ENCODE measurements around the gene ARMC6.
A peak's percentile ranks its signal among the peaks of the same experiment; 100 is the strongest.

The ARMC6 gene

DNA sequence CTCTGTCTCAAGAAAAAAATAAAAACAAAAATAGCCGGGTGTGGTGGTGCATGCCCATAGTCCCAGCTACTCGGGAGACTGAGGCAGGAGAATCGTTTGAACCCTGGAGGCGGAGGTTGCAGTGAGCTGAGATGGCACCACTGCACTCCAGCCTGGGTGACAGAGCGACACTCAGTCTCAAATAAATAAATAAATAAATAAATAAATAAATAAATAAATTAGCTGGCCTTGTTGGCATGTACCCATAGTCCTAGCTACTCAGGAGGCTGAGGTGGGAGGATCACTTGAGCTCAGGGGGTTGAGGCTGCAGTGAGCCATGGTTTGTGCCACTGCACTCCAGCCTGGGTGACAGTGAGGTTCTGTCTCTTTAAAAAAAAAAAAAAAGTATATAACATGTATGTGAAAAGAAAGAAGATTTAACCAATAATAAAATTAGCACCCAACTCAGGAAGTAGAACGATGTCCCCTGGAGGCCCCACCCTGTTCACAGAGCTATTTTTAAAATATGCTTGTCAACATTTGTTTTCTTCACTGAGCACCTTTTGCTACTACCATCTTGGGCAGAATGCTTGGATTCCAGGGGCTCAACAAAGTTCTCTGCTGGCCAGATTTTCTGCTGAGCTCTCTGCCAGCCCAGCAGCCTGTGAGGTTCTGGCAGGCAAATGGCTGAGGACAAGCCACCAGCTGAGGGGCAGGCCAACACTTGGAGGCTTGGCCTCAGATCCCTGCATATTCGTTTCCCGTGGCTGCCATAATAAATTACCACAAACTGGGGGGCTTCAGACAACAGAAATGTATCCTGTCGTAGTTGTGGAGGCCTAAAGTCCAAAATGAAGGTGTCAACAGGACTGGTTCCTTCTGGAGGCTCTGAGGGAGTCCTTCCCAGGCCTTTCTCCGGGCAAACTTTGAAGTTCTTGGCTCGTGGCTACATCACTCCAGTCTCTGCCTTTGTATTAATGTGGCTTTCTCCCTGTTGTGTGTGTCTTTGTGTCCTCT, 35.6 kb downstream of the ARMC6 start:
- Histone ChIP-seq H3K4me3 (ENCODE audit: low read length in 2 of 2) (no peak overlapping the region), H3K9me3 (ENCODE audit: control insufficient read depth in 2 of 2, low read length in 2 of 2) (no peaks in the 10 kb centered on the region), H3K4me1 (ENCODE audit: control insufficient read depth in 2 of 2, insufficient read depth in 2 of 2, low read length in 2 of 2) (peaks cover 12 to 24% of the 10 kb centered on the region in 2 donors), H3K27me3 (ENCODE audit: control insufficient read depth in 2 of 2, insufficient read depth in 2 of 2, low read length in 2 of 2) (no peaks in the 10 kb centered on the region), H3K27ac (ENCODE audit: low read depth in 2 of 2, low read length in 2 of 2) (peak overlapping the region in 1 of 2 donors; percentile 48), H3K9ac (ENCODE audit: low read depth in 1 of 2, low read length in 2 of 2) (no peak overlapping the region), H3K36me3 (ENCODE audit: control insufficient read depth in 2 of 2, insufficient read depth in 2 of 2, low read length in 2 of 2) (no peaks in the 10 kb centered on the region)

DNA sequence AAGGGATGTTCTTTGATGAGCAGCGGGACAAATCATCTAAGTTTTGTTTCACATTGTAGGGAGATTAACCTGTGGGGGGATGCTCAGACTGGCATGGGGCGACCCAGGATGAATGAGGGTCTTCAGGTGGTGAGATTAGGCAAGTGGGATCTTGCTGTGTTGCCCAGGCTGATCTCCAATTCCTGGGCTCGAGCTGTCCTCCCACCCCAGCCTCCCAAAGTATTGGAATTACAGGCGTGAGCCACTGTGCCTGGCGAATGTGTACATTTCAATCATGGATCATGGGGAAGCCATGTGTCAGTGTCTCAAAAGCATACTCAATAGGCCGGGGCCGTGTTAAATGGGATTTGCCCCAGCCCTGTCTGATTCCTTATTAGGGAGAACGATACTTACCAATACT, 38.5 kb downstream of the ARMC6 start:
- Histone ChIP-seq H3K9ac (ENCODE audit: low read depth in 1 of 2, low read length in 2 of 2) (no peak overlapping the region), H3K27ac (ENCODE audit: low read depth in 2 of 2, low read length in 2 of 2) (no peak overlapping the region), H3K36me3 (ENCODE audit: control insufficient read depth in 2 of 2, insufficient read depth in 2 of 2, low read length in 2 of 2) (no peaks in the 10 kb centered on the region), H3K4me3 (ENCODE audit: low read length in 2 of 2) (no peak overlapping the region), H3K27me3 (ENCODE audit: control insufficient read depth in 2 of 2, insufficient read depth in 2 of 2, low read length in 2 of 2) (no peaks in the 10 kb centered on the region), H3K4me1 (ENCODE audit: control insufficient read depth in 2 of 2, insufficient read depth in 2 of 2, low read length in 2 of 2) (peaks cover 0 to 7% of the 10 kb centered on the region in 2 donors), H3K9me3 (ENCODE audit: control insufficient read depth in 2 of 2, low read length in 2 of 2) (no peaks in the 10 kb centered on the region)

DNA sequence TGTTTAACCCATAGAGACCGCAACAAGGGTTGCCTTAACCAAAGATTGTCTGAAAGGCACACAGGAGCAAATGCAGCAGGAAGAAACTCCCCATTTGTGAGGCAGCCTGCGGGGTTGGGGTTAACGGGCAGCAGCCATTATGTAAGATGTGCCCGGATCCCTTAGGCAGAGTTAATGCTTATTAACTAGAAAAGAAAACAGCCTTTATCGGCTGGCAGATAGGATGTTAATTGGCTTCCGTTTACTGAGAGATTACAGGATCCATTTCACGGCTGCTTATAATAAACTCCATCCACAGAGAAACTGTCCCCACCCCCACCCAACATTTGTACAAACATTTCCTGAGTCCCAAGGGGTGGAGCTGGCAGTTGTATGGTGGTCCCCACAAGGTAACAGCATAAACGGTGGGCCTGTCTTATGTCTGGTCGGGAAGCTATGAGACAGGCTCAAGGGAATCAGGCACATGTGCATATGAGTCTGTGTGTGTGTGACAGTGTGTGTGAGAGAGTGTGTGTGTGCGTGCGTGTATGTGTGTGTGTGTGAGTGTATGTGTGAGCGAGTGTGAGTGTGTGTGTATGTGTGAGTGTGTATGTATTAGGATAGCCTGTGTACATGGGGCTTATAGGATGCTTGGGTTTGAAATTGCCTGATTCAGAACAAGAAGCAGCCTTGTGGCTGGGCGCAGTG, 40.9 kb downstream of the ARMC6 start:
- Histone ChIP-seq H3K9ac (ENCODE audit: low read depth in 1 of 2, low read length in 2 of 2) (no peak overlapping the region), H3K9me3 (ENCODE audit: control insufficient read depth in 2 of 2, low read length in 2 of 2) (no peaks in the 10 kb centered on the region), H3K27ac (ENCODE audit: low read depth in 2 of 2, low read length in 2 of 2) (no peak overlapping the region), H3K4me3 (ENCODE audit: low read length in 2 of 2) (no peak overlapping the region), H3K4me1 (ENCODE audit: control insufficient read depth in 2 of 2, insufficient read depth in 2 of 2, low read length in 2 of 2) (peaks cover 0 to under 1% of the 10 kb centered on the region in 2 donors), H3K27me3 (ENCODE audit: control insufficient read depth in 2 of 2, insufficient read depth in 2 of 2, low read length in 2 of 2) (no peaks in the 10 kb centered on the region), H3K36me3 (ENCODE audit: control insufficient read depth in 2 of 2, insufficient read depth in 2 of 2, low read length in 2 of 2) (peaks cover 0 to 4% of the 10 kb centered on the region in 2 donors)

DNA sequence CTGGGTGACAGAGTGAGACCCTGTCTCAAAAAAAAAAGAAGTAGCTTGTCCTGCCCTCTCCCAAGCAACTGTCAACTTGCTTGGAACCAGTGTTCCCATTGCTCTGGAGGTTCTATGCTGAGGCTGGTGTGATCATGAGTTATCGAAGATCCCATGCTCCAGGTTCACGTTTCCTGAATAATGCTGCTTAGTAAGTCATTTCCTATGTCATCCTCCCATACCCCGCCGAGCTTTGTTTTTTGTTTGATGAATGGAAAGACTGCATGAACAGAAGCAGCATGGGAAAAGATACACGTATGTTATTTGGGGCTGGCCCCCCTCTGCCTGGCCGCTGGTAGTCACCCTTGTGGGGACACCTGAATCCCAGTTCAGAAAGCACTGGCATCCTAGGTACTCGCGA, 41.7 kb downstream of the ARMC6 start:
- no peak overlapping the region for H3K27ac ChIP-seq (ENCODE audit: low read depth in 2 of 2, low read length in 2 of 2)
- no peaks in the 10 kb centered on the region for H3K4me1 ChIP-seq (ENCODE audit: control insufficient read depth in 2 of 2, insufficient read depth in 2 of 2, low read length in 2 of 2)
- no peak overlapping the region for H3K4me3 ChIP-seq (ENCODE audit: low read length in 2 of 2)
- no peaks in the 10 kb centered on the region for H3K27me3 ChIP-seq (ENCODE audit: control insufficient read depth in 2 of 2, insufficient read depth in 2 of 2, low read length in 2 of 2)
- peaks cover 0 to 4% of the 10 kb centered on the region in 2 donors for H3K36me3 ChIP-seq (ENCODE audit: control insufficient read depth in 2 of 2, insufficient read depth in 2 of 2, low read length in 2 of 2)
- no peaks in the 10 kb centered on the region for H3K9me3 ChIP-seq (ENCODE audit: control insufficient read depth in 2 of 2, low read length in 2 of 2)
- no peak overlapping the region for H3K9ac ChIP-seq (ENCODE audit: low read depth in 1 of 2, low read length in 2 of 2)

DNA sequence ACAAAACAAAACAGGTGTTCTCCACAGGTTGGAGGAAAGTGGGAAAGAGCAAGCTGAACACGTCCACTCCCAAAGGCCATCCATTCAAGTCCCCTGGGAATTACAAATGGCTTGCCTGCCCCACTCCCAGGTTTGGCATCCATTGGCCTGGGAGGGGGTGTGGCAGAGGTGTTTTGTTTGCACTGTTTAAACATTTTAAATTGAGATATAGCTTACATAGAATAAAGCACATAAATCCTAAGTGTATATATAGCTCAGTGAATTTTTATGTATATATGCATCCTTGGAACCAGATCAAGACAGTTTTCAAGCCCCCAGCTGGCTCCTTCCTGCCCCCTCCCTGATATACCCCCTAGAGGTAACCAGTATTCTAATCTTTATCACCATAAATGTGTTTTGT, 43.1 kb downstream of the ARMC6 start:
- Histone ChIP-seq H3K4me3 (ENCODE audit: low read length in 2 of 2) (no peak overlapping the region), H3K27ac (ENCODE audit: low read depth in 2 of 2, low read length in 2 of 2) (no peak overlapping the region), H3K9me3 (ENCODE audit: control insufficient read depth in 2 of 2, low read length in 2 of 2) (no peaks in the 10 kb centered on the region), H3K27me3 (ENCODE audit: control insufficient read depth in 2 of 2, insufficient read depth in 2 of 2, low read length in 2 of 2) (no peaks in the 10 kb centered on the region), H3K9ac (ENCODE audit: low read depth in 1 of 2, low read length in 2 of 2) (no peak overlapping the region), H3K4me1 (ENCODE audit: control insufficient read depth in 2 of 2, insufficient read depth in 2 of 2, low read length in 2 of 2) (no peaks in the 10 kb centered on the region), H3K36me3 (ENCODE audit: control insufficient read depth in 2 of 2, insufficient read depth in 2 of 2, low read length in 2 of 2) (peaks cover 0 to 4% of the 10 kb centered on the region in 2 donors)

DNA sequence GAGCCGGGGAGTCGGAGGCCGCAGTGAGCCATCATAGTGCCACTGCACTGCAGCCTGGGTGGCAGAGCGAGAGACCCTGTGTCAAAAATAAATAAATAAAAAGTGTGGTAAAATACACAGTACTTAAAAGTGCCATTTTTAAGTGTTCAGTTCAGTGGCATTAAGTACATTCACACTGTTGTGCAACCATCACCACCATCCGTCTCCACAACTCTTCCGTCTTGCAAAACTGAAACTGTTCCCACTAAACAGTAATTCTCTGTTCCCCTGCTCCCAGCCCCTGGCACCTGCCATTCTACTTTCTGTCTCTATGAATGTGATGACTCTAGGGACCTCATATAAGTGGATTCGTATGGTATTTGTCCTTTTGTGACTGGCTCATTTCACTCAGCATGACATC, 43.7 kb downstream of the ARMC6 start:
- Histone ChIP-seq H3K4me1 (ENCODE audit: control insufficient read depth in 2 of 2, insufficient read depth in 2 of 2, low read length in 2 of 2) (no peaks in the 10 kb centered on the region), H3K4me3 (ENCODE audit: low read length in 2 of 2) (no peak overlapping the region), H3K27me3 (ENCODE audit: control insufficient read depth in 2 of 2, insufficient read depth in 2 of 2, low read length in 2 of 2) (no peaks in the 10 kb centered on the region), H3K9me3 (ENCODE audit: control insufficient read depth in 2 of 2, low read length in 2 of 2) (no peaks in the 10 kb centered on the region), H3K36me3 (ENCODE audit: control insufficient read depth in 2 of 2, insufficient read depth in 2 of 2, low read length in 2 of 2) (peaks cover 0 to 4% of the 10 kb centered on the region in 2 donors), H3K9ac (ENCODE audit: low read depth in 1 of 2, low read length in 2 of 2) (no peak overlapping the region), H3K27ac (ENCODE audit: low read depth in 2 of 2, low read length in 2 of 2) (no peak overlapping the region)

DNA sequence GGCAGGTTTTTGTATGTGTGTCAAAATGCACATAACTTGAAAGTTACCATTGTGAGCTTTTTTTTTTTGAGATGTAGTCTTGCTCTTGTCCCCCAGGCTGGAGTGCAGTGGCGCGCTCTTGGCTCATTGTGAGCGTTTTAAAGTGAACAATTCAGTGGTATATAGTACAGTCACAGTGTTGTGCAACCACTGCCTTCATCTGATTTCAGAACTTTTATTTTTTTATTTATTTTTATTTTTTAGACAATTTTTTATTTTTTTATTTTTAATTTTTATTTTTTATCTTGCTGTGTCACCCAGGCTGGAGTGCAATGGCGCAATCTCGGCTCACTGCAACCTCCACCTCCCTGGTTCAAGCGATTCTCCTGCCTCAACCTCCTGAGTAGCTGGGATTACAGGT, 45.4 kb downstream of the ARMC6 start:
- Histone ChIP-seq H3K9ac (ENCODE audit: low read depth in 1 of 2, low read length in 2 of 2) (no peak overlapping the region), H3K4me1 (ENCODE audit: control insufficient read depth in 2 of 2, insufficient read depth in 2 of 2, low read length in 2 of 2) (no peaks in the 10 kb centered on the region), H3K36me3 (ENCODE audit: control insufficient read depth in 2 of 2, insufficient read depth in 2 of 2, low read length in 2 of 2) (peaks cover 0 to 7% of the 10 kb centered on the region in 2 donors), H3K9me3 (ENCODE audit: control insufficient read depth in 2 of 2, low read length in 2 of 2) (no peaks in the 10 kb centered on the region), H3K27ac (ENCODE audit: low read depth in 2 of 2, low read length in 2 of 2) (no peak overlapping the region), H3K4me3 (ENCODE audit: low read length in 2 of 2) (no peak overlapping the region), H3K27me3 (ENCODE audit: control insufficient read depth in 2 of 2, insufficient read depth in 2 of 2, low read length in 2 of 2) (no peaks in the 10 kb centered on the region)

DNA sequence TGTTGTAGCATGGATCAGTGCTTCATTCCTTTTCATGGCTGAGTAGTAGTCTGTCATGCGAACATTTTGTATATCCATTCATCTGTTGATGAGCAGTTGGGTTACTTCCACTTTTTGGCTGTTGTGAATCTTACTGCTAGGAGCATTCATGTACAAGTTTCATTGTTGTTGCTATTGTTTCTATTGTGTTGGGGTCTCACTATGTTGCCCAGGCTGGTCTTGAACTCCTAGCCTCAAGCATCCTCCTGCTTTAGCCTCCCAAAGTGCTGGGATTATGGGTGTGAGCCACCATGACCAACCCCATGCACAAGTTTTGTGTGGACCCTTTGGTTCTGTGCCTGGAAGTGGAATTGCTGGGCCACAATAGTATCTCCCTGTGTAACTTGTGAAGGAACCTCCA, 46.2 kb downstream of the ARMC6 start:
- Histone ChIP-seq H3K4me1 (ENCODE audit: control insufficient read depth in 2 of 2, insufficient read depth in 2 of 2, low read length in 2 of 2) (no peaks in the 10 kb centered on the region), H3K9ac (ENCODE audit: low read depth in 1 of 2, low read length in 2 of 2) (no peak overlapping the region), H3K27me3 (ENCODE audit: control insufficient read depth in 2 of 2, insufficient read depth in 2 of 2, low read length in 2 of 2) (no peaks in the 10 kb centered on the region), H3K36me3 (ENCODE audit: control insufficient read depth in 2 of 2, insufficient read depth in 2 of 2, low read length in 2 of 2) (peaks cover 0 to 7% of the 10 kb centered on the region in 2 donors), H3K9me3 (ENCODE audit: control insufficient read depth in 2 of 2, low read length in 2 of 2) (no peaks in the 10 kb centered on the region), H3K27ac (ENCODE audit: low read depth in 2 of 2, low read length in 2 of 2) (no peak overlapping the region), H3K4me3 (ENCODE audit: low read length in 2 of 2) (no peak overlapping the region)

DNA sequence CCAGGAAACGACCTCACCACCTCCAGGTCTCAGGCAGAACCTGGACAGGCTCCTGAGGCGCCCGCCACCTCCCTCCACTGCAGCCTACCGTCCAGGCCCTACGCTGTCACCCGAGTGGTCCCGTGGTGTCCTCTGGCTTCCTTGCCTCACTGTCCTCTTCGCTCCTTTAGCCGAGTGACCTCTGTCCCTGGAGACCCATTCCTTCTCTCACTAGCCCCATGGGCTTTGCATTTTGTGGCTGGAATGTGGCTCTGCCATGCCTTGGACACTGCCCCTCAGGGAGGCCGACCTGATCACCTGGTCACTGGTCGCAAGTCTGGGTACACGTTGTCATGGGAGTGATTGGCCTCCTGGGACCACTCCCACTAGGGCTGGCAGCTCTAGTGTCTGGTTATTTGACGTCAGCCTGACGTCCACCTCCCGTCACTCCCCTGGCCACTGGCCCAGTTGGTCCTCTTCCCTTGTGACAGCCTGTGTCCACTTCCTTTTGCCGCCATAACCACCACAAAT, 48.3 kb downstream of the ARMC6 start:
- Histone ChIP-seq H3K36me3 (ENCODE audit: control insufficient read depth in 2 of 2, insufficient read depth in 2 of 2, low read length in 2 of 2) (peaks cover 0 to 7% of the 10 kb centered on the region in 2 donors), H3K4me3 (ENCODE audit: low read length in 2 of 2) (no peak overlapping the region), H3K27ac (ENCODE audit: low read depth in 2 of 2, low read length in 2 of 2) (no peak overlapping the region), H3K27me3 (ENCODE audit: control insufficient read depth in 2 of 2, insufficient read depth in 2 of 2, low read length in 2 of 2) (no peaks in the 10 kb centered on the region), H3K4me1 (ENCODE audit: control insufficient read depth in 2 of 2, insufficient read depth in 2 of 2, low read length in 2 of 2) (no peaks in the 10 kb centered on the region), H3K9ac (ENCODE audit: low read depth in 1 of 2, low read length in 2 of 2) (no peak overlapping the region), H3K9me3 (ENCODE audit: control insufficient read depth in 2 of 2, low read length in 2 of 2) (no peaks in the 10 kb centered on the region)

All from mucosa of rectum (tissue), 2 donors.